GM12875 (cell line): ENCODE measurements around the gene ADAMTS18.

ENCODE experiments used
- H3K4me3 ChIP-seq: one replicate; pipeline ENCODE4 v1.5.1; 2011; ENCODE audit warnings: low read depth, low read length, control low read depth
- CTCF ChIP-seq: IDR thresholded peaks from 2 replicates; pipeline ENCODE4 v1.5.1; 2011; ENCODE audit warnings: low read depth, mild to moderate bottlenecking, control low read depth, inconsistent platforms, low read length, moderate library complexity, borderline replicate concordance; ENCODE audit not compliant: insufficient read depth

Gene ADAMTS18

GRCh38 chr16:77304877-77305276, 130.0 kb downstream of the ADAMTS18 start:
- no peak overlapping the region for H3K4me3 ChIP-seq
- TF ChIP-seq CTCF, result no peak

GRCh38 chr16:77304134-77304533, 130.7 kb downstream of the ADAMTS18 start:
- no peak overlapping the region for H3K4me3 ChIP-seq
- no peak for TF ChIP-seq CTCF

- no peak overlapping the region for H3K4me3 ChIP-seq
- no peak for TF ChIP-seq CTCF
Measured at GRCh38 chr16:77302674-77303073, 132.2 kb downstream of the ADAMTS18 start.

GRCh38 chr16:77302249-77302648, 132.6 kb downstream of the ADAMTS18 start:
- H3K4me3 ChIP-seq, result no peak overlapping the region
- no peak for TF ChIP-seq CTCF

- no peak overlapping the region for H3K4me3 ChIP-seq
- TF ChIP-seq CTCF, result no peak
Measured at GRCh38 chr16:77300256-77300655, 134.6 kb downstream of the ADAMTS18 start.

GRCh38 chr16:77299395-77299794, 135.4 kb downstream of the ADAMTS18 start:
- H3K4me3 ChIP-seq, result no peak overlapping the region
- no peak for TF ChIP-seq CTCF

GRCh38 chr16:77298418-77299360, 136.1 kb downstream of the ADAMTS18 start:
- TF ChIP-seq CTCF, result no peak
- no peak overlapping the region for H3K4me3 ChIP-seq
